GM21367 (cell line): Measurements from ENCODE around the gene DISP2.
A peak's percentile ranks its signal among the peaks of the same experiment; 100 is the strongest.

Source experiments
- ATAC-seq: cut with Tn5 transposase; IDR thresholded peaks from one replicate; pipeline ENCODE4 v1.9.1; 2021; ENCODE audit not compliant: unreplicated experiment

DISP2 gene

GRCh38 chr15:40357723-40358470, at the start of gene DISP2:
DISP2 (plus strand) TSS chr15:40358219; CDS start chr15:40358322, 103 bp downstream.
- peak; percentile 75 for ATAC-seq

- no peak for ATAC-seq
Observed at GRCh38 chr15:40309344-40309862, 48.6 kb upstream of the DISP2 start.

GRCh38 chr15:40310001-40310959, 47.7 kb upstream of the DISP2 start:
- ATAC-seq, result no peak

- no peak for ATAC-seq
Observed at GRCh38 chr15:40310993-40311392, 47.0 kb upstream of the DISP2 start.

- ATAC-seq, result no peak
Observed at GRCh38 chr15:40312370-40313158, 45.5 kb upstream of the DISP2 start.

- ATAC-seq, result no peak
Observed at GRCh38 chr15:40313531-40314398, 44.3 kb upstream of the DISP2 start.

DNA sequence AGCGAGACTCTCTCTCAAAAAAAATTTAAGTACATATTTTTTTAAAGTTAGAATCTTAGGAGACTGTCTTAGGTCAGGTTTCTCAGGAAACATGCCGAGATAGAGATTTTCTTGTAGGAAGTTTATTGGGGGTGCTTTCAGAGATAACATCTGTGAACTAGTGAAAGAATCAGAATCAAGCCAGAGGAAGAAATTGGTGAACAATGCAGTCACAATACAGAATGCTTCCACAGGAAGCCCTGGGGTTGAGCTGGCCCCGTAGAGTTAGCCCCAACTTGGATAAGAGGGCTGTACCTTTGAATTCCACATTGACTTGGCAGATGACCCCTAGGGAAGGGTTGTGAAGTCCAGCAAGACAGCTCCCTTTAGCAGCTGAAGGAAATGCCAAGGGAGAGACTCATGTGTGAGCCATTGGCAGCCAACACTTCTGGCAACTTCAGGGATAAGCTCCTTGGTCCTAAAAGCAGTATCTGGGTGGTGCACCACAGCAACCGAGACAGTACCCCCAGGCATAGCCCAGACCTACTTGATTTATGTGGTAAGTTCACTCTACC, 43.2 kb upstream of the DISP2 start:
- ATAC-seq, result no peak

DNA sequence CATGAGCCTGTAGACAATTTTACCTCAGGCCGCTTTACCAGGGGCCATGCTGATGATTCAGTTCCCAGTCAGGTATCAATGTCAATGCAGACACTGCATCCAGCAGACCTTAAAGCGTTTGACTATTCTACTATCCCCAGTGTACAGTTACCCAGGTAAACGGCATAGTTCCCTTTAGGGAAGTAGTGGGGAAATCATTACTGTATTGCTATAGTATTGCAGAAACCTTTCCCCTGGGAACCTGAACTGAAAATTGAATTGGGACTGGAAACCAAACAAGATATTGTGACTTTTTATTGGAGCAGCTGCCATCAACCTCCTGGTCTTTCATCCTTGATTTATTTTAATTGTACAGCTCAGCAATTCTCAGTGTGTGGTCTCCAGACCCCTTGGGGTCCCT, 41.1 kb upstream of the DISP2 start:
- no peak for ATAC-seq

DNA sequence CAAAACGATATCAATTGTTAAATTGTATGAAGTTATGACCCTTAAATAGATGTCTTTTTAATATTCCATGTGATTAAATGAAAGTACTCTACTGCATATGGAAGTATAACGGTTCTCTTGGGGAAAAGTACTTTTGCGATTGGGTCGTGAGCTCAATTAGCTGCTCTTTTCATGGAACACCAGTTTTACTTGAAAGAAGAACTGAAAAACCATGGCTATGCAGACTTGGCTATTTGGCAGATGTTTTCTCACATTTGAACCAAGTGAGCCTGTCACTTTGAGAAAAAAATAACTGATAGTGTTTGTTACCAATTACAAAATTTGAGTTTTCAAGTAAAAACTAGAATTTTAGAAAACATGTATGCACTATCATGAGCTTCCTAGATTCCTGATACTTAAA, 40.4 kb upstream of the DISP2 start:
- ATAC-seq, result no peak

- no peak for ATAC-seq
Observed at GRCh38 chr15:40320409-40320808, 37.6 kb upstream of the DISP2 start.

DNA sequence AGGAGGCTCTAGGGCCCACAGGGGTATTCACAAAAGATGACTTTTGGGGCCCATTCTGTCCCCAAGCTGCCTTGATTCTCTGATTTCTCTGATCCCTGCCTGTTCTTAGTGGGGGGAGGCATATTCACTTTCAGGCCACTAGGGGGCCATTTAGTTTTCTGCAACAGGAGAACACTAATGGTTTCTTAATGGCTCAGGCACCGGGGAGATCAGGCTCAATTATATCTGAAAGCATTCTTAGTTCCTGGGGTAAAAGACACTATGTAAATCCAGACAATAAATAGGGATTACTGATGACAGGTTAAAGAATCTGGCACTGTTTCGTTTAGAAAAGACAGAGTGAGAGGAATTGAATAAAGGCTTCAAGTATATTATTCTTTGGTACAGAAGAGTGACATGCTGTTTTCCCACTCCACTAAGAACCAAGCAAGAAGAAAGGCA, 37.1 kb upstream of the DISP2 start:
- ATAC-seq, result no peak

DNA sequence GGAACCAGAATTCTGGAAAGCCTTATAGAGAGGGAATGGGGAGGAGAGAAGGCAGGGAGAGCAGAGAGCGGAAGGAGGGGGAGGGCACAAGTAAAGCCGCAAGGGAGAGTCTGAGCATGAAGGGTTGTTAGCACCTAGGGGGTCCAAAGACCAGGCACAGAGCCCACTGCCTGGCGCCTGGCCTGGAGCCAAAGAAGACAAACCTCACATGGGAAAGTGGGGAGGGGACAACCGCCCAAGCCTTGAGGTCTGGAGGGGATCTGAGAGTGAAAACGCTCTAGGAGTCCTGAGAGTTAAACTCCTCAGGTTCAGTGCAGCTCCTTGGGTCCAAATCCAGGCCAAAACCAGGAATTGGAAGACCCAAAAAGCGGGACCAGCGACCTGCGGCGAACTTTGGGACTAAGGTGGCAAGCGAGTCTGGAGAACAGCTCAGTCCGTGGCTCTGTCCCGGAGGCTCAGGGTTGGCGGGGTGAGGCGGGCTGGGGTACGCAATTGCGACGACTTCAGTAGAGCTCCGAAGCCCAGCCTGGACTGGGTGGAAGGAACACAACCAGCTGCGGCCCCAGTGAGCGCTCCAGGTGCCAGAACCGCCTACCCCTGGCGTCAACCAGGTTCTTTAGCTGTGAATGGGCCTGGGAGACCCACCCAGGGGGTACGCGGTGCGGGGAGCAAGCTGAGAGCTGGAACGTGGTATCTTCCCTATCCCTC, 35.3 kb upstream of the DISP2 start:
- no peak for ATAC-seq

DNA sequence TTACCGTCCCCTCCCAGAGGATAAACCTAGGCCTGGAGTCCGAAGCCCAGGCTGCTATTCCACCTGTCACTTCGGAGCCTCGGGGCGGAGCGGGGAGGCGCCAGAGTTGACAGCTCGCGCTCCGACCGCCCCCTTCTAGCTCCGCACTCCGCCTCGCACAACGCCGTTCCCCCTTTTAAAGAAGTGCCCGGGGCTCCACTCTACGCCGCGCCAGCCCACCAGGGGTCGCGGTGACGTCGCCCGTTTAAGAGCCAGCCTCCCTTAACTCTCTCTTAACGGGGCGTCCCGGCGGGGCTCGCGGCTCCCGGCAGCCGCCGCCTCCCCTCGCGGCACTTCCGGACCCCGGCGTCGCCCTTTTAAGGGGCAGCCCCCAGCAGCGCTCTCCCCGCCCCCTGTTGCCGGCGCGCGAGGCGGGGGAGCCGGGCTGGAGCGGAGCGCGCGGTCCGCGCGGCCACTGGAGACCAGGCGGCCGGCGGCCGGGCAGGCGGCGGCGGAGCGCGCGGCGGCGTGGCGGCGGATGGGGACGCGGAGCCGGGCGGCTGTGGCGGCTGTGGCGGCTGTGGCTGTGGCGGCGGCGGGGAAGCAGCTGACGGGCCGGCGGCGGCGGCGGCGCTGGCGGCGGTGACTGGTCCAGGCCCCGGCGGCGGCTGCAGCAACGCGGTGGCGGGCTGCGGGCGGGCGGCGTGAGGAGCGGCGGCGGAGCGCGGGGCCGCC, 34.6 kb upstream of the DISP2 start, which contains the start of gene INAFM2:
INAFM2 (plus strand) TSS at position 454 of the 714 bp plus-strand sequence. CDS start 364 bp downstream, outside the sequence.
- peak; percentile 70 for ATAC-seq

GRCh38 chr15:40323953-40324937, 33.8 kb upstream of the DISP2 start:
- ATAC-seq, result no peak

GRCh38 chr15:40325188-40325587, 32.8 kb upstream of the DISP2 start:
- no peak for ATAC-seq

GRCh38 chr15:40325700-40326099, 32.3 kb upstream of the DISP2 start:
- no peak for ATAC-seq

- no peak for ATAC-seq
Observed at GRCh38 chr15:40327457-40327856, 30.6 kb upstream of the DISP2 start.
